ENCODE data around the gene PRADC1.

Gene PRADC1

GRCh38 chr2:73254343-73255006 is 21.4 kb upstream of the PRADC1 start:
- TF ChIP-seq, protein P1, sequence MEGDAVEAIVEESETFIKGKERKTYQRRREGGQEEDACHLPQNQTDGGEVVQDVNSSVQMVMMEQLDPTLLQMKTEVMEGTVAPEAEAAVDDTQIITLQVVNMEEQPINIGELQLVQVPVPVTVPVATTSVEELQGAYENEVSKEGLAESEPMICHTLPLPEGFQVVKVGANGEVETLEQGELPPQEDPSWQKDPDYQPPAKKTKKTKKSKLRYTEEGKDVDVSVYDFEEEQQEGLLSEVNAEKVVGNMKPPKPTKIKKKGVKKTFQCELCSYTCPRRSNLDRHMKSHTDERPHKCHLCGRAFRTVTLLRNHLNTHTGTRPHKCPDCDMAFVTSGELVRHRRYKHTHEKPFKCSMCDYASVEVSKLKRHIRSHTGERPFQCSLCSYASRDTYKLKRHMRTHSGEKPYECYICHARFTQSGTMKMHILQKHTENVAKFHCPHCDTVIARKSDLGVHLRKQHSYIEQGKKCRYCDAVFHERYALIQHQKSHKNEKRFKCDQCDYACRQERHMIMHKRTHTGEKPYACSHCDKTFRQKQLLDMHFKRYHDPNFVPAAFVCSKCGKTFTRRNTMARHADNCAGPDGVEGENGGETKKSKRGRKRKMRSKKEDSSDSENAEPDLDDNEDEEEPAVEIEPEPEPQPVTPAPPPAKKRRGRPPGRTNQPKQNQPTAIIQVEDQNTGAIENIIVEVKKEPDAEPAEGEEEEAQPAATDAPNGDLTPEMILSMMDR (IDR thresholded peaks at IDR 0.05; ENCODE audit: insufficient read depth, low read depth, low read length, missing control alignments), result no peak

DNA sequence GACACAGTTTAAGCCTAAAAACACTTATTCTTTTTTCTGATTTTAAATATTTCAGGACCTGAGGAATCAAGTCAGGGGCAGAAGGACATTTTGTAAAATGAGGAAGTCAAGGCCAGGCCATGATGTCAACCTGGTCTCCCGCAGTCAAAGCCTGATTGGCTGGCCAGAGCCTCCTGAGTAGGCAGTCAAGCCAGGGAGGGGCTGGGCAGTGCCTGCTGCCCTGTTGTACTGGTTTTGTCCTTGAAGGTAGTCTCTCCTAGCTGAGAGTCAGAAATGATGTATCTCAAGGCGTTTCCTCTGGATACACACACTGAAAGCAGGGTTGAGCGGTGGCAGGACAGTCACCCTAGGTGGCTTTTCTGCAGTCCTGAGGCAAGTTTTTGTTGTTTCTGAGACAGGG is 20.9 kb upstream of the PRADC1 start:
- no peak for DNase-seq (ENCODE audit: low read depth)
- no peak overlapping the region for H3K4me3 ChIP-seq (ENCODE audit: low read depth, low read length)
- TF ChIP-seq, protein P1 (IDR thresholded peaks at IDR 0.05; ENCODE audit: insufficient read depth, low read depth, low read length, missing control alignments), result no peak

More at GRCh38 chr2:73254343-73255006, 21.4 kb upstream of the PRADC1 start:
- DNase-seq (ENCODE audit: low read depth), result no peak
- no peak overlapping the region for H3K4me3 ChIP-seq (ENCODE audit: low read depth, low read length)

DNA sequence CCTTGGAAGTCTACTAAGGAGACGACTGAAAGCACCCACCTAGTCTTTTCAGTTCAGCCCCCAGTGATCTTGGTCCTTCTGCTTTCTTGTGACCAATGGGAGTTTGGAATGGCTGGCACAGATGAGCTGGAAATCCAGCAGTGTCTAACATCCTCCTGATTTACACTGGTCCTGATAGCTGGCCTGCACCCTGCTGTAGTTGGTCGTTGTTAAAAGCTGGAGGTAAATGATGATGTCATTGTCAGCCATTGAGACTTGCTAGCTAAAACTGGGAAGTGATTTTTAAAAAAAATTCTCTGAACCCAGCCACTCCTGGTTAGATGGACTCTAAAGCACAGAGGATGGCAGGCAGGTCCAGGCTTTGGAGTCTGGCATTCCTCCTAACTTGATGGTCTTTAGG is 20.4 kb upstream of the PRADC1 start:
- DNase-seq (ENCODE audit: low read depth), result no peak
- TF ChIP-seq, protein P1 (IDR thresholded peaks at IDR 0.05; ENCODE audit: insufficient read depth, low read depth, low read length, missing control alignments), result no peak
- no peak overlapping the region for H3K4me3 ChIP-seq (ENCODE audit: low read depth, low read length)

- TF ChIP-seq, protein P1 (IDR thresholded peaks at IDR 0.05; ENCODE audit: insufficient read depth, low read depth, low read length, missing control alignments), result no peak
- H3K4me3 ChIP-seq (ENCODE audit: low read depth, low read length), result no peak overlapping the region
- no peak for DNase-seq (ENCODE audit: low read depth)
Measured at GRCh38 chr2:73252238-73253027, 19.4 kb upstream of the PRADC1 start.

DNA sequence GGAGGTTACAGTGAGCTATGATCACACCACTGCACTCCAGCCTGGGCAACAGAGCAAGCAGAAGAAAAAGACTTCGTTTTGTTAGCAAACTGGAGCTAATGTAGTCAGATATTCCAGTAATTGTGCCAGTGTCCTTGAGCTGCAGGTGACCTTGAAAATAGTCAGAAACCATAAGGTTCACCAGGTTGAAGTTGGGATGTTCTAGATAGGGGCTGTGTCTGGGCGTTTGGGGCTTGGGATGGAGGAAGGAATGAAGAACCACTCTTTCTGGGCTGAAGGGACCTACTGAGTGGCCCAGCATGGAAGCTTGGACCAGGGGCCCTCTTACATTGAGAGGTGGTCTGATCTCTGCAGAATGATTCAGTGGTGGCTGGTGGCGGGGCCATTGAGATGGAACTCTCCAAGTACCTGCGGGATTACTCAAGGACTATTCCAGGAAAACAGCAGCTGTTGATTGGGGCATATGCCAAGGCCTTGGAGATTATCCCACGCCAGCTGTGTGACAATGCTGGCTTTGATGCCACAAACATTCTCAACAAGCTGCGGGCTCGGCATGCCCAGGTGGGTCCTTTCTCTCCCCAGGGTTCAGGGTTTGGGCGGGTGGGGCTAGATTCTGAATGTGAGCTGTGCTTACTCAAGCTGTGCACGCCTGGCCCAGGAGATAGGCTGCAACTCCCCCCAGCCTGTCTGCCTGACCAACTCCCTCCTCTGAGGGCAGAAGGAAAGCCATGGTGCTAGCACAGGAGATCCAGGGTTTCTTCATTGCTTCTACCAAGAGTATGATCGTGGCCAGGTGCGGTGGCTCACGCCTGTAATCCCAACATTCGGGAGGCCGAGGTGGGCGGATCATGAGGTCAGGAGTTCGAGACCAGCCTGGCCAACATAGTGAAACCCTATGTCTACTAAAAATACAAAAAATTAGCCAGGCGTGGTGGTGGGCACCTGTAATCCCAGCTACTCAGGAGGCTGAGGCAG is 18.1 kb upstream of the PRADC1 start:
- no peak overlapping the region for H3K4me3 ChIP-seq (ENCODE audit: low read depth, low read length)
- DNase-seq (ENCODE audit: low read depth), result no peak
- TF ChIP-seq, protein P1 (IDR thresholded peaks at IDR 0.05; ENCODE audit: insufficient read depth, low read depth, low read length, missing control alignments), result no peak

GRCh38 chr2:73249636-73250035 is 16.6 kb upstream of the PRADC1 start:
- TF ChIP-seq, protein P1 (IDR thresholded peaks at IDR 0.05; ENCODE audit: insufficient read depth, low read depth, low read length, missing control alignments), result no peak
- DNase-seq (ENCODE audit: low read depth), result no peak
- H3K4me3 ChIP-seq (ENCODE audit: low read depth, low read length), result no peak overlapping the region
